NCI-H1930 (cell line): Measurements from ENCODE around the gene KCNG4.

Experiments
- DNase-seq, 2 experiments: peaks; one replicate each; lab custom pipeline; 2025; lab: John Stamatoyannopoulos, UW

The KCNG4 gene

GRCh38 chr16:84239909-84240308 lies at the start of gene KCNG4:
Gene KCNG4, minus strand, starts transcription at chr16:84240012. Its CDS starts 2,527 bp downstream, at chr16:84237485.
- no peak for DNase-seq

- DNase-seq = no peak
Measured at GRCh38 chr16:84288902-84289301, 49.1 kb upstream of the KCNG4 start.

- DNase-seq = no peak
Measured at GRCh38 chr16:84286578-84287240, 46.9 kb upstream of the KCNG4 start.

GRCh38 chr16:84284154-84284722 lies 44.4 kb upstream of the KCNG4 start:
- DNase-seq = no peak

- no peak for DNase-seq
Measured at GRCh38 chr16:84283314-84284153, 43.7 kb upstream of the KCNG4 start.

GRCh38 chr16:84282533-84282932 lies 42.7 kb upstream of the KCNG4 start:
- DNase-seq = no peak

GRCh38 chr16:84281074-84281473 lies 41.3 kb upstream of the KCNG4 start:
- DNase-seq = no peak

- no peak for DNase-seq
Measured at GRCh38 chr16:84279881-84280280, 40.1 kb upstream of the KCNG4 start.

GRCh38 chr16:84278968-84279367 lies 39.2 kb upstream of the KCNG4 start:
- DNase-seq = no peak

GRCh38 chr16:84278333-84278732 lies 38.5 kb upstream of the KCNG4 start:
- DNase-seq = no peak

- peak in 1 of 2 experiments; percentile 13 for DNase-seq
Measured at GRCh38 chr16:84277244-84277823, 37.5 kb upstream of the KCNG4 start.

- no peak for DNase-seq
Measured at GRCh38 chr16:84275585-84276151, 35.9 kb upstream of the KCNG4 start.

GRCh38 chr16:84274515-84274914 lies 34.7 kb upstream of the KCNG4 start:
- DNase-seq = no peak

- no peak for DNase-seq
Measured at GRCh38 chr16:84272740-84273320, 33.0 kb upstream of the KCNG4 start.

GRCh38 chr16:84271866-84272265 lies 32.1 kb upstream of the KCNG4 start:
- no peak for DNase-seq

- DNase-seq = no peak
Measured at GRCh38 chr16:84271037-84271436, 31.2 kb upstream of the KCNG4 start.

- DNase-seq = no peak
Measured at GRCh38 chr16:84270531-84270930, 30.7 kb upstream of the KCNG4 start.

GRCh38 chr16:84270071-84270470 lies 30.3 kb upstream of the KCNG4 start:
- DNase-seq = no peak

- no peak for DNase-seq
Measured at GRCh38 chr16:84268291-84269040, 28.7 kb upstream of the KCNG4 start.

GRCh38 chr16:84267380-84267779 lies 27.6 kb upstream of the KCNG4 start:
- no peak for DNase-seq

- DNase-seq = peak; percentile 39 to 40
Measured at GRCh38 chr16:84266451-84266850, 26.6 kb upstream of the KCNG4 start.
